Heart left ventricle (tissue), 13 donors: Measurements from ENCODE around the gene MUCL3.

Source experiments
- CTCF ChIP-seq, 12 donors: fragments of 200-600 bp; sonication (generic) in 4 of 12; IDR thresholded peaks; one replicate each; pipeline versions ENCODE4 v1.5.0 to v1.8.0; 2018 to 2022; ENCODE audit warnings: antibody characterized with exemption in 12 of 12, mild to moderate bottlenecking in 5 of 12
- POLR2A ChIP-seq, 2 donors: fragments of 450-650 bp; IDR thresholded peaks; one replicate each; pipeline ENCODE4 v1.6.1; 2017; ENCODE audit warnings: antibody characterized with exemption in 2 of 2, mild to moderate bottlenecking in 2 of 2, moderate library complexity in 2 of 2
- donor health status: ischemic (EF 13 %, LVEDD 7.1; RV severe dilation, severe dysfunction).
- donor health status: DM: no; HTN: yes; CAD: no.
- donor health status: DM: no; HTN: no; CAD: no.
- donor health status: ischemic (EF 25% LVEDD 6.9; RV normal size, moderate dysfunction).
- donor health status: ischemic (EF 25% LVEDD 5.7; RV mildly dilated, moderate dysfunction).
- donor health status: ischemic (EF 35%, LVEDD 5.7; RV mildly dilated, moderate dysfunction).
- donor health status: nonischemic (EF 11% LVEDD 7.7; RV severe dilation, severe dysfunction).
- donor health status: DM: yes; HTN: yes; CAD: no.
- donor health status: PGD.
- donor health status: ischemic (EF 29% LVEDD 5.4; RV normal size, mild dysfunction).
- donor health status: nonischemic (EF 23%, LVEDD 6.1; RV moderate dilation, normal function).

GRCh38 chr6:30972816-30973215 is 32.0 kb downstream of the MUCL3 start:
- TF ChIP-seq CTCF (IDR thresholded peaks at IDR 0.05) (no peak), POLR2A (IDR thresholded peaks at IDR 0.05) (no peak)
